HS-27A (cell line): Measurements from ENCODE around the gene ZBTB32.
A peak's percentile ranks its signal among the peaks of the same experiment; 100 is the strongest.

Experiments used
- DNase-seq: peaks from one replicate; pipeline ENCODE4 v3.0.0-alpha.2; 2012; ENCODE audit warnings: low read depth, missing footprints

Gene ZBTB32

GRCh38 chr19:35753634-35754369 is 49.4 kb downstream of the ZBTB32 start:
- DNase-seq: no peak

DNA sequence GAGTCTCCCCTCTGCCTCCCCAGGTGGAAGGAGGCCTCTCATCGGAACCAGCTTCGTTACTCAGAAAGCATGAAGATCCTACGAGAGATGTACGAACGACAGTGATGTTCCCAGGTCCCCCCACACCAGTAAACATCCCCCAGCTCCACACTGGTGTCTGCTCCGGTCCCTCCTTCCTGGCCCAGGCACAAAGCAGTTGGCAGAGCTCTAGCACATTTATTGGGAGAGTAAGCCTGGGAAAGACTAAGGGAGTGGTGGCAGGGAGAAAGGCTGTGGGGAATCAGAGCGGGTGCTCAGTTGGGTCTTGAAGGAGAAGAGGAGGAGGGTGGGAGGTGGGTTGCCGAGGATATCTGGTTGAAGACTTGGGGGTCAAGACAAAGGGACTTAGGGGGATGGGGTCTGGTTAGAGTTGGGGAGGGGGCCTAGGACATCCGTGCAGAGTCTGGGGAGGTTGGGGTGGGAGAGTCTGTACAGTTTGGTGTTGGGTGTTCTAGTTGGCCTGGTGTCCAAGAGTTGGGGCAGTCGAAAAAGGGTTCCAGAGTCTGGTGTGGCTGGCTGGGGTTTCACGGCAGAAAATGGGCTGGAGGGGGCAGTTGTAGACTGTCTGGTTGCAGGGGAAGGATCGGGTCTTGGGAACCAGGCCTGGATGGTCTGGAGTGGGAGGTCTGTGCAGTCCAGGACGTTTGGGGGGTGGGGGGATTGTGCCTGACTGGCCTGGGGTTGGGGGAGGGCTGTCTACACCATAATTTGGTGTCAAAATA is 50.2 kb downstream of the ZBTB32 start:
- DNase-seq: no peak

DNA sequence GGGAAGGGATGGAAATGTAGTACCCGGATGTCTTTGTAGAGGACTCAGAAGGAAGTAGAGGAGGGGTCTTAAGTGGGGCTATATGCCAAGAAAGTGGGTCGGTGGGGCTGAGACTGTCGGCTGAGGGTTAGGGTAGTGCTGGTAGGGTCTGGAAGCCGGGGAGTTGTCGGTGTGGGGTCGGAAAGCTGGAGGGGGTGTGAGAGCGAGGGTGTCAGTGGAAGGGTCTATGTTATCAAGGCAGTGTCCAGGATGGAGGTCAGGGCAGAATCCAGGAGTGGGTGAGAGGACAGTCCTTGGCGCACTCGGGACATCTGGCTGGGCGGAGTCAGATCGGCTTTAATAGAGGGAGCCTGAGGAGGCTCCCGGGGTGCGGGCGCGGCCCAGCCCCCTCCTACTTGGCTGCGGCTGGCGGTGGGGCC is 50.8 kb downstream of the ZBTB32 start:
- DNase-seq: no peak

- no peak for DNase-seq
Measured at GRCh38 chr19:35755550-35756376, 51.4 kb downstream of the ZBTB32 start.

GRCh38 chr19:35756377-35757230 is 52.2 kb downstream of the ZBTB32 start, which contains the start of gene HSPB6:
Gene HSPB6 (minus strand): TSS chr19:35757029. CDS start chr19:35757008, 21 bp downstream.
- no peak for DNase-seq

- DNase-seq: peak; percentile 91
Measured at GRCh38 chr19:35757231-35757748, 52.9 kb downstream of the ZBTB32 start.

- DNase-seq: peak; percentile 100
Measured at GRCh38 chr19:35757749-35758608, 53.6 kb downstream of the ZBTB32 start, which contains the start of gene PROSER3. Gene PROSER3 (plus strand): TSS chr19:35758176. CDS start chr19:35758216, 40 bp downstream.

DNA sequence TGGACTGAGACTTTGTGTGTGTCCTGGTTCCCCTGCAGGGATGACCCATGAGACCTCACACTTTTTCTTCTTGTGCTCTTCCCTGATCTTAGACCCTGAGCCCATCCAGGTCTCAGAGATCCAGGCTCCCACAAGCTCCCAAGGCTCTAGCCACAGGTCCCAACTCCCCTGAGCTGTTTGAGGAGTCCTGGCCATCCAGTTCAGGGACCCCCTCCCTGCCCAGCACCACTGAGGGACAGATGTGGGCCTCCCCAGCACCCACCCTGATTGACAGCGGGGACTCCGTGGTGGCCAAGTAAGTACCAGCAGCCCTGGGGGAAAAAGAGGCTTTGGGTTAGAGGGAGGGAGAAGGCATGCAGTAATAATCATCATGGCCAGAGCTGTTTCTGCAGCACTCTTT is 55.3 kb downstream of the ZBTB32 start:
- DNase-seq: no peak

- DNase-seq: peak; percentile 48
Measured at GRCh38 chr19:35760711-35761349, 56.5 kb downstream of the ZBTB32 start.

DNA sequence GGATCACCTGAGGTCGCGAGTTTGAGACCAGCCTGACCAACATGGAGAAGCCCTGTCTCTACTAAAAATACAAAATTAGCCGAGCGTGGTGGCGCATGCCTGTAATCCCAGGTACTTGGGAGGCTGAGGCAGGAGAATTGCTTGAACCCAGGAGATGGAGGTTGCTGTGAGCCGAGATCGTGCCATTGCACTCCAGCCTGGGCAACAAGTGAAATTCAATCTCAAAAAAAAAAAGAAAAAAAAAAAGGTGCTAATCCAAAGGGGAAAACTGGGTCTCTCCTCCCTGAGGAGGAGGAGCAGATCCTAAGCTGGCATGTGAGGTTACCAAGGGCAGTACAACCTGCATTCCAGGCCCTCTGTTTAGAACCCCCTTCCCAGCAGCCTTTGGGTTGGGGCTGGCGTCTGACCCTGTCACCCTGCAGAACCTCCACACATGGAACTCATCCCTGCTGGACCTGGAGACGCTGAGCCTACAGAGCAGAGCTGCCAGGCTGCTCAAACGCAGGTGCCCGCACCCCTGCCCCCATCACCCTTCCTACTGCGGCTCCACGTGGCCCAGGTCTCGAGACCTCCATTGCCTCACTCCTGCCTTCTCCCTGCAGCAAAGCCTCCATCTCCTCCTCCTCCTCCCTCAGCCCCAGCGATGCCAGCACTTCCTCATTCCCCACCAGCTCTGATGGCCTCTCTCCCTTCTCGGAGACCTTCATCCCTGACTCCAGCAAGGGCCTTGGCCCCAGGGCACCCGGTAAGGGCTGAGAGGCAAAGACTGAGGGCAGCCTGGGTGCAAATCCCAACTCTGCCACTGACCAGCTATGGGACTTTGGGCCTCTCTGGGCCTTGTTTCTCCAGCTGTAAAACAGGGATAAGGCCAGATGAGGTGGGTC is 60.3 kb downstream of the ZBTB32 start:
- DNase-seq: no peak
